A673 (cell line): ENCODE data around the gene TERT.

Experiments
- EZH2 ChIP-seq: fragments of 200-600 bp; sonication (generic); IDR thresholded peaks from 2 replicates; pipeline ENCODE4 v1.6.1; 2017; ENCODE audit warnings: borderline replicate concordance, low read depth, mild to moderate bottlenecking, mixed read lengths, antibody characterized with exemption, low read length; ENCODE audit not compliant: poor library complexity, severe bottlenecking
- TF ChIP-seq, protein P1 (sequence below): fragments of 300-800, 200-600 bp; sonication (generic); conservative IDR thresholded peaks from 2 replicates; pipeline ENCODE4 v1.5.1; 2017; ENCODE audit warnings: low read depth, mild to moderate bottlenecking, antibody characterized with exemption, low read length, moderate library complexity, mixed read lengths

DNA sequence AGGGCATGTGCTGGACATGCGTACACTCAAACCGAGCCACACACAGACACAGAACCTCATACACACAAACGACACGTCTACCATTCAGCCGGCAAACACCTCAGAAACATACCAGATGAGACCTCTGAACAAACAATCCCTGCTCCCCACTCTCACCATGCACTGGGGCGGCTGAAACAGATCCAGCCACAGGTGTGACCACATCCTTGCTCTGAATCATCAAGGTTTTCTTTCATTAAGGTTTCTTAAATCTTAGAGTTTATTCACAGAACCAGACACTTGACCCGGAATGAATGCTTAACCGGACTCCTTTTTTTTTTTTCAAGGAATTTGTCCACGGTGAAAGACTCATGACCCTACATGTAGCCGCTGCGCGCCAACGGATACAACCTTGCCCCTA lies 26.2 kb downstream of the TERT start:
- TF ChIP-seq, protein P1, sequence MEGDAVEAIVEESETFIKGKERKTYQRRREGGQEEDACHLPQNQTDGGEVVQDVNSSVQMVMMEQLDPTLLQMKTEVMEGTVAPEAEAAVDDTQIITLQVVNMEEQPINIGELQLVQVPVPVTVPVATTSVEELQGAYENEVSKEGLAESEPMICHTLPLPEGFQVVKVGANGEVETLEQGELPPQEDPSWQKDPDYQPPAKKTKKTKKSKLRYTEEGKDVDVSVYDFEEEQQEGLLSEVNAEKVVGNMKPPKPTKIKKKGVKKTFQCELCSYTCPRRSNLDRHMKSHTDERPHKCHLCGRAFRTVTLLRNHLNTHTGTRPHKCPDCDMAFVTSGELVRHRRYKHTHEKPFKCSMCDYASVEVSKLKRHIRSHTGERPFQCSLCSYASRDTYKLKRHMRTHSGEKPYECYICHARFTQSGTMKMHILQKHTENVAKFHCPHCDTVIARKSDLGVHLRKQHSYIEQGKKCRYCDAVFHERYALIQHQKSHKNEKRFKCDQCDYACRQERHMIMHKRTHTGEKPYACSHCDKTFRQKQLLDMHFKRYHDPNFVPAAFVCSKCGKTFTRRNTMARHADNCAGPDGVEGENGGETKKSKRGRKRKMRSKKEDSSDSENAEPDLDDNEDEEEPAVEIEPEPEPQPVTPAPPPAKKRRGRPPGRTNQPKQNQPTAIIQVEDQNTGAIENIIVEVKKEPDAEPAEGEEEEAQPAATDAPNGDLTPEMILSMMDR = no peak
- no peak for TF ChIP-seq EZH2
